CD4-positive, alpha-beta T cell treated with Interleukin-4 for 4 hours (primary cell): ENCODE data around the gene BRSK2.
"Not testable (repeated sequence)": the region's sequence is repeated elsewhere in the genome, so short reads cannot be mapped to it uniquely, and the experiment has no call there.

Experiments used
- DNase-seq: peaks from one replicate; pipeline ENCODE4 v3.0.0-alpha.2; 2020

BRSK2 gene

DNA sequence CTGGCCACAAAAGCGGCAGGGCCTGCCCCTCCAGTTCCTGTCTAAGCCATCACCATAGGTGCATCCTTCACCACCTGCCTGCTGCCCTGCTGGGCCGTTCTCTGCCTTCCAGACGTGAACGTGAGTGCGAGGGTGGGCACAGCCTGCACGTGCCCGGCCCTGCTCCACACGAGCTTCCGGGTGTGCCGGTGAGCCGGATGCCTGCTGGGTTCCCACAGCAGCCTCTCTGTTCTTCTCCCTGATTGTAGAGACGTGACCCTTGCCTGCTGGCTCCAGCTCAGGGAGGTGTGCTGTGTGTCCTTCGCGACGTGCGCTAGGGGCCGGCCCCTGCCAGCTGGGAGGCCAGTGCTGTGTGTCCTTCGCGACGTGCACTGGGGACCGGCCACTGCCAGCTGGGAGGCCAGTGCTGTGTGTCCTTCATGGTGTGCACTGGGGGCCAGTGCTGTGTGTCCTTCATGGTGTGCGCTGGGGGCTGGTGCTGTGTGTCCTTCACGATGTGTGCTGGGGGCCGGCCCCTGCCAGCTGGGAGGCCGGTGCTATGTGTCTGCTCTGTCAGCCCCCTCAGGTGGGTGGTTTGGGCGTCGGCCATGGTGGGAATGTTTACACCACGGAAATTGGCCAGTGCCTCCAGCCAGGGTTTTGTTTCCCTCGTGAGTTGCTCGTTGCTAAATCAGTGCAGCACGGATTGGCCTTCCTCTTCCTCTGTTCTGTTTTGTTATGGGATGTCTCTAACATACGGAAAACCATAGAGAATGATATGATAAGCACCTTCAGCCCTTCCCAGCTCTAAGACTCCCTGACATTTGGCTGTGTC, 35.4 kb upstream of the BRSK2 start:
- DNase-seq, result no peak

DNA sequence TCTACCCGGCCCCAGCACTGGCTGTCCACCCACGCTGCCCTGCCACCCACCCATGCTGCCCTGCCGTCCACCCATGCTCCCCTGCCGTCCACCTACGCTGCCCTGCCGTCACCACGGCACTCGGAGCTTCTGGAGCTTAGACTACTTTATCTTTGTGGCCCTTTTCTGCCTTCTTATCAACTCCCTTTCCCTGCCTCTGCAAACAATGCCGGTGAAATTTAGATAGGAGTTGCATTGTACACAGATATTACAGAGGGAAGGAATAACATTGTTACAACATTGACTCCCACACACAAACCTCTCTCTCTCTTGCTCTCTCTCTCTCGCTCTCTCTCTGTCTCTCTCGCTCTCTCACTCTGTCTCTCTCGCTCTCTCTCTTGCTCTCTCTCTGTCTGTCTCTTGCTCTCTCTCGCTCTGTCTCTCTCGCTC, 33.7 kb upstream of the BRSK2 start:
- no peak for DNase-seq

DNA sequence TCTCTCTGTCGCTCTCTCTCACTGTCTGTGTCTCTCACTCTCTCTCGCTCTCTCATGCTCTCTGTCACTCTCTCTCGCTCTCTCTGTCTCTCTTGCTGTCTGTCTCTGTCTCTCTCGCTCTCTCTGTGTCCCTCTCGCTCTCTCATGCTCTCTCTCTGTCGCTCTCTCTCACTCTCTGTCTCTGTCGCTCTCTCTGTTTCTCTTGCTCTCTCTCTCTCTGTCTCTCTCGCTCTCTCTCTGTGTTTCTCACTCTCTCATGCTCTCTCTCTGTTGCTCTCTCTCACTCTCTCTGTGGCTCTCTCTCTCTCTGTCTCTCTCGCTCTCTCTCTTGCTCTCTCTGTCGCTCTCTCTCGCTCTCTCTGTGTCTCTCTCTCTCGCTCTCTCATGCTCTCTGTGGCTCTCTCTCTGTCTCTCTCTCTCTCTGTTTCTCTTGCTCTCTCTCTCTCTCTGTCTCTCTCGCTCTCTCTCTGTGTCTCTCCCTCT, 33.2 kb upstream of the BRSK2 start:
- no peak for DNase-seq

GRCh38 chr11:1358286-1358685, 31.4 kb upstream of the BRSK2 start:
- no peak for DNase-seq

GRCh38 chr11:1358931-1359330, 30.8 kb upstream of the BRSK2 start:
- not testable (repeated sequence) for DNase-seq

DNA sequence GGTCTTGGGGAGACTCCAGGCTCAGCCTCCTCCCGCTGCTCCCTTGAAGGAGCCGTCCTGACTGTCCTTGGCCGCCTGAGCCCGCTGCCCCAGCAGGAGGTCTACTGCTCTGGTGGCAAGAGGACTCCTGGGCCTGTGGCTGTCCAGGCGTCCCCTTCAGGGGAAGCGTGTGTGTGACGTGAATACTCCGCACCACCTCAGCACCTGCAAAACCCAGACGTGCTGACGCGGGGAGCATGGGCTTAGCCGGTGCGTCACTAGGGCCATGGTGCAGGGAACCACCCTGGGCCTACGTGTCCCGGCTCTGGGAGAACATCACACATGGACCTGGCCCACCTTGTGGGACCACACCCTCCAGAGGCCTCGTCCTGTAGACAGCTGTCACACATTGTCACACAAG, 30.2 kb upstream of the BRSK2 start:
- no peak for DNase-seq

DNA sequence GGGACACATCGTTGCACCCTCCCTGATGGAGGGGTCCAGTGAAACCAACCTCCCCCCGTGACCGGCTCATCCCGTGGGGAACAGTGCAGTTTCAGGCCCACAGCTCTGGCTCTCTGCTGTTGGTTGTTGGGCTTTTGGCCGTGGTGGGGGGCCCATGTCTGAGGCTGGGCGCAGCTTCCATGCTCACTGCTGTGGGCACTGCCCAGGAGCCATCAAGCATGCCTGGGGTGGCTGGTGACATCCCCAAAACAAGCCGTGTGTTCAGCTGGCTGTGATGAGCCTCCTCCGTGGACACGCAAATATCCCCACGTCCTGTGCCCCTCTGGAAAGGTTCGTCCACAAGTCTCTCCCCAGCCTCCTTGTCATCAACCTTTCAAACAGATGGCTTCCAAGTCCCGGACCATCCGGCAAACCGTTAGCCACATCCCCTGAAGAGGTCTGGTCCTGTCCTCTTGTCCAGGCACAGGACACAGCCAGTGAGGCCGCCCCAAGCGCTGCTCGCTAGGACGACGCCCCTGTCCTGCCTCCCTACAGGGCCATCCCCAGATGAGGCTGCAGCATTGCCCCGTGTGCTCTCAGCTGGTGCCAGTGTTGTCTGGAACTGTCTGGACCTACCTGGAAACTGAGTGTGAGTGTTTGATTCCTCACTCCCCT, 29.4 kb upstream of the BRSK2 start:
- DNase-seq, result no peak

DNA sequence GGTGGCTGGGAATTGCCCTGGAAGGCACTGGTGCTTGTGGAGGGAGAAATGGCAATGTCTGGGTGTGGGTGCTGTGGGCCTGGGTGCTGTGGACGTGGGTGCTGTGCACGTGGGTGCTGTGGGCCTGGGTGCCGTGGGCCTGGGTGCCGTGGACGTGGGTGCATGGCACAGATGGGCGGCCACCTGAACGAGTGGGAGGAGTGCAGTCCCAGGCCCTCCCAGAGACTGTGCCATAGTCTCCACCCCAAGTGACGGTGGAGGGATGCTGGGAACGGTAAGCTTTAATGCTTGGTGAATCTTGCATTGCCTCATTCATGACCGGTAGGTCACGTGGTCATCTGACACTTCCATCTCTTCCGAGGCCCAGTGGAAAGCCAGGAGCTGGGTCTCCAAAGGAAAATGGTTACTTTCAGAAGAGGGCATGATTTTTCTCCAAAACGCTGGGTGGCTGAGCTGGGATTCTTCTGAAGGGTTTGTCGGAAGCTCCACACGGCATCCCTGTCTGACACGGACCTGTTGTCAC, 28.8 kb upstream of the BRSK2 start:
- DNase-seq, result no peak

DNA sequence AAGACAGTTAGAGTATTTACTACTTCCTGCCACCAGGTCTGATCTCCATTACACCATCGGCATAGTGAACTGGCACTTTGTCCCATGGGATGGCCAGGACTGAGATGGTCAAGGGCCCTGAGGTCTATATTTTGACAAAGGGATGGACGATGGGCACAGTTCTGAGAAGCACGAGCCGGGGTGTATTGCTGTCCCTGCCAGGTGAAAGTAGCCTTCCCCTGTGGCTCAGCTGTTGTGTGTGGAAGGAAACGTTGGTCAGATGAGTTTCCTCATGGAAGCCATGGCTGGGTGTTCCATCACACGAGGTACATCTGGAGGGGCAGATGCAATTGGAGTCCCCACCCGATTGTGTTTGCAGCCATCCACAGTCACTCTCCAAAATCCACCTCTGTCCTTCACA, 27.9 kb upstream of the BRSK2 start:
- DNase-seq, result no peak

- no peak for DNase-seq
Measured at GRCh38 chr11:1367721-1368120, 22.0 kb upstream of the BRSK2 start.

DNA sequence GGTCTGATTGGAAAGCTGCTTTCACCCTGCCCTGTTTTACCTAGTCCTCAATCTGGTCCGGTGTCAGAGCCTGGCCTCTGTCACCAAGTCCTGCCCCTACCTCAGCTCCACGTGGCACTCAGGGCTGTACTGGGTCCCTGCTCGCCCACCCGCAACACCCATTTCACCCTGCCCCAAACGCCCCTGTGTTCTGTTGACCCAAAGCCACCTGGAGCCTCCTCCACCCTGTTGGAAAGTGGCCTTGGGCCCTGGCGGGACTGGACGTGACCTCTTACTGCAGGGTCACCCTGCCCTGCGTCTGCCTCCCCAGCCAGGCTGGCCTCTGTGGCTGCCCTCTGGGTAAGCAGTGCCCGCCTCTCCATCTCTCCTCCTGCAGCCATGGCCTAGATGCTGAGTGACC, 21.5 kb upstream of the BRSK2 start:
- no peak for DNase-seq

DNA sequence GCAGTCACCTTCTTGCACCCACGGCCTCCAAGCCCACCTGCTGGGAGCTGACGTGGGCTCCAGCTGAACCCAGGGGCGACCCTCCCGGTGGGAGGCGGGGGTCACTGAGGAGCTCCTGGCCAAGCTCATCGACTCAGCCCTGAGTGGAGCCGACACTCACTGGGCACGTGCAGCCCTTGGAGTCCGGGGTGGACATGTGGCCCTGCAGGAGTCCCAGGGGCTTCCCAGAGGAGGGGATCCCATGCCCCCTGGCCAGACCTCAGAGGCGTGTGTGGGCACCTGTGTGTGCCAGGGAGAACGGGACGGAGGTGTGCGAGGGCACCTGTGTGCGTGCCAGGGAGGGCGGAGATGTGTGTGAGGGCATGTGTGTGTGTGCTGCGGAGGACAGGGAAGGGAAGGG, 20.8 kb upstream of the BRSK2 start:
- no peak for DNase-seq

GRCh38 chr11:1369371-1370005, 20.2 kb upstream of the BRSK2 start:
- no peak for DNase-seq

- DNase-seq, result no peak
Measured at GRCh38 chr11:1370186-1371025, 19.3 kb upstream of the BRSK2 start.

DNA sequence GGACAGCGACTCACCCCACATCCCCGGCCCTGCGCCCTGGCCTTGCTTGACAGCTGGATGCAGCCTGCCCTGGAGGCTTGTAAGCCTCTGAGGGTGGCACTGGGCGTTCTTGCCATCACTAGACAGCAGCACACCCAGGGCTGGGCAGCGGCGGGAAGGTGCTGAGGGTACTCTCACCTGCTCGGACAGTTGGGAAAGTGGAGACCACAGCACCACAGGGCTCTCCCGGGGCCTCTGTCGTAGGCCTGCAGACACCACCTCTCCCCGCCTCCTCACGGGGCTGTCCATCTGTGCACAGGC, 18.8 kb upstream of the BRSK2 start:
- no peak for DNase-seq

DNA sequence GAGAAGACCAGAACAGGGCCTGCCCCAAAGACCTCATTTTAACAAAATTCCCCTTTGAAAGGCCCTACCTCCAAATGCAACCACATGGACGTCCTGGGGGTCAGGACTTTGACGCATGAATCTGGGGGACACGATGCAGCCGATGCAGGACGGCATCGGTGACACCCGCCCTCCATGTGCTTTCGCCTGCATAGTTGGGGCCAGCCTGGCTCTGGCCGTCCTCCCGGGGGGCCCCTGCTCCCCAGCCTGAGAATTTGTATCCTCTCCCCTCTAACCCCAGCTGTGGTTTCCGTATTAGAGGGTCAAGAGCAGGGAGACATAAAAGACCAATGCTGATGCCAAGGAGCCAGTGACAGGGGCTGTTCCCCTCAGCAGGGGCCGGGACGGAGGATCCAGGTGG, 18.4 kb upstream of the BRSK2 start:
- no peak for DNase-seq

- DNase-seq, result no peak
Measured at GRCh38 chr11:1371836-1372465, 17.8 kb upstream of the BRSK2 start.

- no peak for DNase-seq
Measured at GRCh38 chr11:1372660-1373059, 17.1 kb upstream of the BRSK2 start.

DNA sequence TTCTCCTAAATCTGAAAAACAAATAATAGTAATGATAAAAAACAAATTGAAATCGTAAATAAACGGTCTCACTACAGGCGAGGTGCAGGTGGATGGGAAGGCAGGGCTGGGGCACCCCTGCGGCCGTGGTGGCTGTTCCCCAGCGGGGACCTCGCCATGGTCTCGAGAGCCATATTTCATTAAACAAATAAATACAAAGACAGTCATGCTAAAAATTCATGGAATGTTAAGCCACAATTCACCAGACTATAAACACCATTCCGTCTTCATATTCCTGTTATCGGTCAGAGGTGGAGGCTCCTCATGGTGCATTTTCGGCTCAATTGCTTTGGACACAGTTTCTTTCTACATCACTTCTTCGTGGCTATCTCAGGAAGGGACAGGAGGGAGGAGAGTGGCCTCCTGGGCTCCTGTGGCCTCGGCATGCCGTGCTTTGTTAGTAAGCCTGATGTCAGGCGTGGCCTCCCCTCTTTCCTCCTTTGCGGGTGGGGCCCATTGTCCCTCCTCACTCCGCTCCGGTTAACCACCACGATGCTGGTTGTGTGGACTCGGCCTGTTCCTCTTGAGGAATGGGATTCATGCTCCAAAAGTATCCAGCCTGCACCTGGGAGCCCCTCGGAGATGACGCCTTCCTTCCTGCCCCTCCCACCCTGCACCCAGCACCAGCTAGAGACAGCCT, 16.1 kb upstream of the BRSK2 start:
- no peak for DNase-seq

GRCh38 chr11:1375161-1375954, 14.4 kb upstream of the BRSK2 start:
- no peak for DNase-seq

DNA sequence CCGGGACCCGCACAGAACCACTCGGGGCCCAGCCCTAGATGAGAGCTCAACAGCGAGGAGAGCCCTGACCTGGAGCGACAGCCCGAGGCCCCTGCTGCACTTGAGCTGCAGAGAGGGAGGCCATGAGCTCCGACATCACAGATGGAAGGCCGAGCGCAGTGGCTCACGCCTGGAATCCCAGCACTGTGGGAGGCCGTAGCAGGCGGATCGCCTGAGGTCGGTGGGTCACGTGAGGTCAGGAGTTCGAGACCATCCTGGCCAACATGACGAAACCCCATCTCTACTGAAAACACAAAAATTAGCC, 13.8 kb upstream of the BRSK2 start:
- no peak for DNase-seq
